ENCODE results near the gene ZNF318.
"Not testable (repeated sequence)": the region's sequence is repeated elsewhere in the genome, so short reads cannot be mapped to it uniquely, and the experiment has no call there.

ZNF318 gene

DNA sequence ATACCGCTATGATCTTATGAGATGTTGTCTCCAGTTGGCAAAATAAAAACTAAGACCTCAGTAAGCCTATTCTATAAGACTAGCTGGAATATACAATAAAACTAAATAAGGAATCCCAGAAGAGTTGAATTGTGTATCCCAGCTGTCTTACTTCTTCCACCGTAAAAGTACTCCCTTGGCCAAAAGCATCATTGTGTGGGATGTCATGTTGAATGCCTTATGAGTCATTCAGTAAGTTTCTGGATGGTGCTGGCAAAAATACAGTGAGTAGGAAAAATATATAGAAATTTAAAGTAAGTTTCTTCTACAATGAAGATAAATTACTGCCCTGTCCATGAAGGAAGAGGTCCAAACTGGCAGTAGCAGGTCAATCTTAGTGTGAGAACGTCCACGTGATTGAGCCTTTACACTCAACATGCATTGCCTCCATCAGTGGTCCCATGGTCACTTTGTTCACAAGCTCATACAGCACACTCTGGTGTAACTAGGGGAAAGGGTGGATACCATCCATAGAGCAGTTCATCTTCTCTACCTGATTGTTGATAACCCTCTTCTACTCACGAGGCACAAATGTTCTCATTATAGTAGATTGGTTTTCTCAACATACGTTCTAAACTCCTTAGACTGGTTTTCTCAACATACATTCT is 13.7 kb upstream of the ZNF318 start:
- no peak for DNase-seq (ENCODE audit: low read depth)
- no peak overlapping the region for H3K4me3 ChIP-seq (ENCODE audit: low read depth, low read length)
- no peak for TF ChIP-seq CTCF (IDR thresholded peaks at IDR 0.05; ENCODE audit: control insufficient read depth, extremely low read depth, insufficient read depth)

DNA sequence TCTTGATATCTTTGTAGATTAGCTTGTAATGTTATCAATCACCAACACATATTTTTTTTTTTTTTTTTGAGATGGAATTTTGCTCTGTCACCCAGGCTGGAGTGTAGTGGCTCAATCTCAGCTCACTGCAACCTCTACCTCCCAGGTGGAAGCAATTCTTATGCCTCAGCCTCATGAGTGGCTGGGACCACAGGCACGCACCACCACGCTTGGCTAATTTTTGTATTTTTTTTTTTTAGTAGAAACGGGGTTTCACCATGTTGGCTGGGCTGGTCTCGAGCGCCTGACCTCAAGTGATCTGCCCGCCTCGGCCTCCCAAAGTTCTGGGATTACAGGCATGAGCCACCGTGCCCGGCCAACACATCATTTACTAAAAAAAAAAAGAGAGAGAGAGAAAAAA is 11.4 kb upstream of the ZNF318 start:
- DNase-seq (ENCODE audit: low read depth); H3K4me3 ChIP-seq (ENCODE audit: low read depth, low read length): not testable (repeated sequence)

- no peak for DNase-seq (ENCODE audit: low read depth)
- no peak for TF ChIP-seq CTCF (IDR thresholded peaks at IDR 0.05; ENCODE audit: control insufficient read depth, extremely low read depth, insufficient read depth)
- H3K4me3 ChIP-seq (ENCODE audit: low read depth, low read length), result no peak overlapping the region
These were observed 9.2 kb upstream of the ZNF318 start for GRCh38 chr6:43378631-43379030.

GRCh38 chr6:43377710-43378229 is 8.3 kb upstream of the ZNF318 start:
- TF ChIP-seq CTCF (IDR thresholded peaks at IDR 0.05; ENCODE audit: control insufficient read depth, extremely low read depth, insufficient read depth), result no peak

DNA sequence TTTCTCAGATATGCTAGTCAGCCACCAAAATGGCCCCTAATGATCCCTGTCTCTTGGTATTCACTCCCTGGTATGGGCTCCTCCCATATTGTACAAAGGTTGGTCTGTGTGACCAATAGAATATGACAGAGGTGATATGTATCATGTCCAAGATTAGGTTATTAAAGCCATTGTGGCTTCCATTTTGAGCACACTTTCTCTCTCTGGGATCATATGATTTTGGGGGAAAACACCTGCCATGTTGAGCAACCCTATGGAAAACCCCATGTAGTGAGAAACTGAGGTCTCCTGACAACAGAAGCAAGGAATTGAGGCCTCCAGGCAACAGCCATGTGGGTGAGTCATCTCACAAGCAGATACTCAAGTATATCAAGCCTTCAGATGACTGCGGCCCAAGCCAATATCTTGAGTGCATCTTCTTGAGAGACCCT is 7.1 kb upstream of the ZNF318 start:
- no peak for TF ChIP-seq CTCF (IDR thresholded peaks at IDR 0.05; ENCODE audit: control insufficient read depth, extremely low read depth, insufficient read depth)
- DNase-seq (ENCODE audit: low read depth), result no peak
- H3K4me3 ChIP-seq (ENCODE audit: low read depth, low read length), result no peak overlapping the region

More at GRCh38 chr6:43377710-43378229, 8.3 kb upstream of the ZNF318 start:
- no peak for DNase-seq (ENCODE audit: low read depth)
- H3K4me3 ChIP-seq (ENCODE audit: low read depth, low read length), result no peak overlapping the region

DNA sequence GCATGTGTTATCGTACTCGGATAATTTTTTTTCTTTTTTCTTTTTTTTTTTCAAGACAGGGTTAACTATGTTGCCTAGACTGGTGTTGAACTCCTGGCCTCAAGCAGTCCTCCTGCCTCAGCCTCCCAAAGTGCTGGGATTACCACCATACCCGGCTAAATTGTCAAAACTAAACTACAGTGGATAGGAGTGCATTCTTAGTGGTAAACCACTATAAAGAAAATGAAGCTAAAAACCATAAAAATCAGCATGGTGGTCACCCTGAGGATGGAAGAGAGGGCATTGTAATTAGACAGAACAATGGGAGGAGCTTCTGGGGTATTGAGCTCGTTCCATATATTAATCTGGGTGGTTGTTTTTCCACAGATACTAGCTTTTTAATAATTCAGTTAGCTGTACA is 6.2 kb upstream of the ZNF318 start:
- no peak overlapping the region for H3K4me3 ChIP-seq (ENCODE audit: low read depth, low read length)
- DNase-seq (ENCODE audit: low read depth), result no peak
- TF ChIP-seq CTCF (IDR thresholded peaks at IDR 0.05; ENCODE audit: control insufficient read depth, extremely low read depth, insufficient read depth), result no peak

- DNase-seq (ENCODE audit: low read depth), result no peak
- no peak for TF ChIP-seq CTCF (IDR thresholded peaks at IDR 0.05; ENCODE audit: control insufficient read depth, extremely low read depth, insufficient read depth)
- no peak overlapping the region for H3K4me3 ChIP-seq (ENCODE audit: low read depth, low read length)
These were observed 3.9 kb upstream of the ZNF318 start for GRCh38 chr6:43373252-43373875.

GRCh38 chr6:43370003-43370580 is 645 bp upstream of the ZNF318 start:
- peak overlapping the region; percentile 62 for H3K4me3 ChIP-seq (ENCODE audit: low read depth, low read length)
- not testable (repeated sequence) for DNase-seq (ENCODE audit: low read depth)
